NCI-H345 treated with DMSO at 0.1 percent for 48 hours (cell line): ENCODE data around the gene ZMYND8.

Experiments
- DNase-seq: peaks from one replicate; lab custom pipeline; 2025; ENCODE audit not compliant: unreplicated experiment; lab: John Stamatoyannopoulos, UW

The ZMYND8 gene

GRCh38 chr20:47353692-47354463 lies 2.6 kb downstream of the ZMYND8 start:
- no peak for DNase-seq

- no peak for DNase-seq
Measured at GRCh38 chr20:47353239-47353691, 3.2 kb downstream of the ZMYND8 start.

GRCh38 chr20:47352332-47353238 lies 3.9 kb downstream of the ZMYND8 start:
- DNase-seq: no peak

GRCh38 chr20:47351643-47352331 lies 4.7 kb downstream of the ZMYND8 start:
- DNase-seq: no peak

- DNase-seq: no peak
Measured at GRCh38 chr20:47350691-47351545, 5.6 kb downstream of the ZMYND8 start.

DNA sequence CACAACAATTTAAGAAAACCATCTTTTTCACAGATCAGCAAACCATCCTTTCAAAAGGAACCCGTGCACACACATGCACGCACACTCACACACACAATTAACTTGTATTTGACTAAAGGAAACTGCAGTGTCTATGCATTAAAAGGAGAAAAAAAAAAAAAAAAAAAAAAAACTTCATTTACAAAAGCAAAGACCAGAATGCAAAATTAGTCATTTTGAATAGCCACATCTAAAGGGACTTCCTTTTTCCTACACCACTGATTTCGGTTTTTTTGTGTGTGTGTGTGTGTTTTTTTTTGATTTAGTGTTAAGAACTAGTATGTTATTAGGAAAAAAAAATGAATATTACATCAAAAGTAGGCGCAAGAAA lies 6.3 kb downstream of the ZMYND8 start:
- no peak for DNase-seq

- DNase-seq: no peak
Measured at GRCh38 chr20:47349365-47350180, 6.9 kb downstream of the ZMYND8 start.

GRCh38 chr20:47348539-47349142 lies 7.9 kb downstream of the ZMYND8 start:
- no peak for DNase-seq

GRCh38 chr20:47347661-47348435 lies 8.7 kb downstream of the ZMYND8 start:
- no peak for DNase-seq

GRCh38 chr20:47346172-47346571 lies 10.3 kb downstream of the ZMYND8 start:
- DNase-seq: no peak

- DNase-seq: no peak
Measured at GRCh38 chr20:47345214-47345613, 11.3 kb downstream of the ZMYND8 start.

DNA sequence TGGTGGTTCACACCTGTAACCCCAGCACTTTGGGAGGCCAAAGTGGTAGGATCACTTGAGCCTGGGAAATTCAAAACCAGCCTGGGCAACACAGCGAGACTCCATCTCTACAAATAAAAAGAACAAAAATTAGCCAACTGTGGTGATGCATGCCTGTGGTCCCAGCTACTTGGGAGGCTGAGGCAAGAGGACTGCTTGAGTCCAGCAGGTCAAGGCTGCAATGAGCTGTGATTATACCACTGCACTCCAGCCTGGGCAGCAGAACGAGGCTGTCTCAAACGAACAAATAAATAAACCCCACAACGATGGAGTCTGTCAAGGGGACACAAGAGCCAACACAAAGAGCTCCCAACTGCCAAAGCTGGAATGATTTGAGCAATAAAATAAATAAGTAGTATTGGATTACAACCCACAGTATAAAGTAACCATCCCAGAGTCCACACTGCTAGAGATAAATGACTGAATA lies 13.5 kb downstream of the ZMYND8 start:
- DNase-seq: no peak

DNA sequence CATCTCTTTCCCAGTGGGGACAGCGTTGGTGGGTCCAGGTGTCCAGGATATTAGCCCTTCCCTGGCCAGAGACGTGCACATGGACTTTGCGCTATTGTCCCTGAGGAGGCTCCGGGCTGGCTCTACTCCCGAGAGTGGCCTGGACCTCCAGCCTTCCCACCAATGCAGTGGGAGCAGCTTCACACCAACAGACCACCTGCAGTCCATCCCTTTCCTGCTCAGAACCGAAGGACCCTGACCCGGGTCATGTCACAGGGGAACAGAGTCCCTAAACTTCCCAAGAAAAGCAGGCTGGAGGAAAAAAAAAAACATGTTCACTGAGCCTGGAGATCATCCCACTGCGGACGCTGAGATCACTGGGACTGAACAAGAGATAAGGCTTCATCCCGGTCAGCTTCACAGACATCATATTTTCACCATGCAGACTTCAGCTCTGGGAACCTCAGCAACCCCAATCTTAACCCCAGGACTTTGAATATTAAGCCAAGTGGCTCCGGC lies 18.3 kb downstream of the ZMYND8 start:
- DNase-seq: no peak

DNA sequence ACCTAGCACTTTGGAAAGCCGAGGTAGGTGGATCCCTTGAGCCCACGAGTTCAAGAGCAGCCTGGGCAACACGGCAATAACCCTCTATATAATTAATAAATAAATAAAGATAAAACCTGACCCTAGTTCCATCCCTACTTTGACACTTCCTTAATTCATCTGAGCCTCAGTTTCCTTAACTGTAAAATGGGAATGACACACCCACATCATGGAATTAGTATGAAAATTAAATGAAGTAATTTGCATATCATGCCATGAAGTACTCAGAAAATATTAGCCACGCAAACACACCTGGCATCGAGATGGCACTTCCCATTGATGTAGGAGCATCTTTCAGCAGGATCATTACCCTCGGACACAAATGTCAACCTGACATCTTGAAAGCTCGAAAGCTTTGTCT lies 19.1 kb downstream of the ZMYND8 start:
- no peak for DNase-seq

GRCh38 chr20:47336129-47336754 lies 20.3 kb downstream of the ZMYND8 start:
- DNase-seq: no peak

DNA sequence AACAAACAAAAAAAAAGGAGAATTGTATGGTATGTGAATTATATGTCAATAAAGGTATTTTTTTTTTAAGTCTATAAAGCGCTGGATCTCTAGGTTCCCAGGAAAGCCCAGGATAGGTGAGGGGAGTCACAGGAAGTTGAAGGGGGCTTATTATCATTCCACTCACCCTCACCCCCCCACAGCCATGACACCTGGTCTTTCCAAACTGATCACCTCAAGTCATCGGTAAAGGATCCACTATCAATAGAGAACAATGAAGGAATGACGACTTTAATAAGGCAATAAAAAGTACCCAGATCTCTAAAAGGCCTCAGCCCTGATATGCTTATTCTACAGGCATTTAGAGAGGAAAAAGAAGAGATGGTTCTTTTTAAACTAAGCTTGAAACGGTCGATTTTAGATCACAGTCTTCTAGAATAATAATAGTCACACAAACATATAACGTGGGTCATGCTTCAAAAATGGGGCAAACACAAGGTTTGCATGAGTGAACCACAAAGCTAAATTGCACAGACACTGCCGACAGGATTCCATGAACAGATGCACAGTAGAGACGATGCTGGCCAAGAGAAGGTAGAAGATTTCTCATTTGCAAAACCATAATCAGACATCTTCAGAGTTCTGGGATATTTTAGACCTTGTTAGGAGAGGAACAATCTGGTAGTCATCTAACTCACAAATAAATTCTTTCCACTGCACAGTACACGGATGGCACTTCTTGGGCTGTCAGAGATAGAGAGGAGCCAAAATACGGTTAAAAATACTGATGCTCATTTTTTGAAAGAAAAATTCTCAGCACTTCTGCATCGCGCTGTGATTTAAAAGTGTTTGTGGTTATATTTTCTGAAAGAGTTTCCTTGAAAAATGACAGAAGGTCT lies 21.0 kb downstream of the ZMYND8 start:
- no peak for DNase-seq

DNA sequence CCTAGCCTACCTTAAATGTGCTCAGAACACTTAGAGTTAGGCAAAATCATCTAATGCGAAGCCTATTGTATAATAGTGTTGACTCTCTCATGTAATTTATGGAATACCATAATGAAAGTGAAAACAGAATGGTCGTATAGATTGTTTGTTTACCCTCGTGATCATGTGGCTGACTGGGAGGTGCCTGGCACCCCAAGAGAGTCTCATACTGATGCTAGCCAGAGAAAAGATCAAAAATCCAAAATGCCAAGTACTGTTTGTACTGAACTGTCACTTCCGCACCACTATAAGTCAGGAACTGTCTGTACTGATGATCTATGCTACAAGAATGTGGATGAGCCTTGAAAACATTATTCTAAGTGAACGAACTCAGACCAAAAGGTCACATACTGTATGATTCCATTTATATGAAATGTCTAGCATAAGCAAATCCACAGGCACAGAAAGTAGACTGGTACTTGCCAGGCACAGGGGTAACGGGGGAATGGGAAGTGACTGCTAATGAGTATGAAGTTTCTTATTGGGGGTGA lies 22.4 kb downstream of the ZMYND8 start:
- DNase-seq: no peak
